HEK293 (cell line): ENCODE measurements around the gene UGT2A1.

Experiments
- CTCF ChIA-PET: fragments of 350-600 bp; formaldehyde crosslinking; extraction: SDS; loops from one replicate; lab custom pipeline; 2021; ENCODE audit warnings: antibody characterized with exemption; lab: Yijun Ruan, JAX
- POLR2A ChIA-PET: fragments of 300-600 bp; formaldehyde crosslinking; extraction: SDS; loops from one replicate; lab custom pipeline; 2020; ENCODE audit warnings: antibody characterized with exemption, inconsistent platforms; lab: Yijun Ruan, JAX
- H3K27ac ChIP-seq: fragments of 200-500 bp; sonication (Bioruptor generic); 2 replicates; pipeline ENCODE4 v1.5.1; 2014; ENCODE audit warnings: low read depth, low read length, control low read depth, inconsistent platforms; ENCODE audit errors: extremely low read depth
- H3K36me3 ChIP-seq, 2 experiments: fragments of 200-500 bp in 1 of 2; sonication (Bioruptor generic) in 1 of 2; 1 replicate in 1 of 2; 2 replicates in 1 of 2; pipeline ENCODE4 v1.5.1; 2014 to 2017; ENCODE audit warnings: inconsistent platforms in 2 of 2, low read length in 2 of 2; ENCODE audit not compliant: control insufficient read depth in 2 of 2, insufficient read depth in 1 of 2
- H3K4me1 ChIP-seq: fragments of 200-500 bp; sonication (Bioruptor generic); 2 replicates; pipeline ENCODE4 v1.5.1; 2014; ENCODE audit warnings: mild to moderate bottlenecking, low read length, inconsistent platforms; ENCODE audit not compliant: control insufficient read depth, insufficient read depth
- H3K4me3 ChIP-seq: 2 replicates; pipeline ENCODE4 v1.5.1; 2011; ENCODE audit warnings: low read depth, mild to moderate bottlenecking, control low read depth, low read length, moderate library complexity
- H3K9me3 ChIP-seq: fragments of 200-500 bp; sonication (Bioruptor generic); 2 replicates; pipeline ENCODE4 v1.5.1; 2014; ENCODE audit warnings: low read depth, low read length, inconsistent platforms; ENCODE audit not compliant: control insufficient read depth, insufficient read depth
- HOXD13 ChIP-seq: sonication (generic); formaldehyde crosslinking; IDR thresholded peaks from 2 replicates; pipeline ENCODE4 v1.8.0; 2022; ENCODE audit warnings: missing genetic modification reagents, borderline replicate concordance
- PRDM4 ChIP-seq: fragments of 450-650 bp; formaldehyde crosslinking; IDR thresholded peaks from 2 replicates; pipeline ENCODE4 v1.5.1; 2017; ENCODE audit warnings: missing biosample characterization, missing genetic modification characterization
- REST ChIP-seq: fragments of 450-650 bp; formaldehyde crosslinking; IDR thresholded peaks from 2 replicates; pipeline ENCODE4 v1.5.1; 2016; ENCODE audit warnings: missing biosample characterization, missing genetic modification characterization
- SCRT1 ChIP-seq: fragments of 450-650 bp; formaldehyde crosslinking; IDR thresholded peaks from 2 replicates; pipeline ENCODE4 v1.5.1; 2016; ENCODE audit warnings: missing biosample characterization, missing genetic modification characterization, borderline replicate concordance
- SP7 ChIP-seq: fragments of 450-650 bp; formaldehyde crosslinking; IDR thresholded peaks from 2 replicates; pipeline ENCODE4 v1.5.1; 2016; ENCODE audit warnings: missing biosample characterization, missing genetic modification characterization
- ZBTB10 ChIP-seq: fragments of 450-650 bp; formaldehyde crosslinking; IDR thresholded peaks from 2 replicates; pipeline ENCODE4 v1.5.1; 2016; ENCODE audit warnings: missing biosample characterization, missing genetic modification characterization
- ZBTB11 ChIP-seq: fragments of 450-650 bp; formaldehyde crosslinking; conservative IDR thresholded peaks from 2 replicates; pipeline ENCODE4 v1.5.1; 2016; ENCODE audit warnings: low read depth, missing biosample characterization, missing genetic modification characterization
- ZBTB21 ChIP-seq: fragments of 450-650 bp; formaldehyde crosslinking; IDR thresholded peaks from 2 replicates; pipeline ENCODE4 v1.5.1; 2017; ENCODE audit warnings: missing biosample characterization, missing genetic modification characterization
- ZNF138 ChIP-seq: fragments of 450-650 bp; formaldehyde crosslinking; IDR thresholded peaks from 2 replicates; pipeline ENCODE4 v1.5.1; 2016; ENCODE audit warnings: missing biosample characterization, missing genetic modification characterization, borderline replicate concordance
- ZNF184 ChIP-seq: fragments of 450-650 bp; IDR thresholded peaks from 2 replicates; pipeline ENCODE4 v1.5.1; 2018; ENCODE audit warnings: missing biosample characterization, mild to moderate bottlenecking, missing genetic modification characterization
- ZNF211 ChIP-seq: fragments of 450-650 bp; formaldehyde crosslinking; IDR thresholded peaks from 2 replicates; pipeline ENCODE4 v1.5.1; 2016; ENCODE audit warnings: low read depth, missing biosample characterization, missing genetic modification characterization
- ZNF311 ChIP-seq: fragments of 450-650 bp; formaldehyde crosslinking; IDR thresholded peaks from 2 replicates; pipeline ENCODE4 v1.5.1; 2017; ENCODE audit warnings: missing biosample characterization, missing genetic modification characterization, borderline replicate concordance
- ZNF423 ChIP-seq: fragments of 450-650 bp; formaldehyde crosslinking; IDR thresholded peaks from 2 replicates; pipeline ENCODE4 v1.5.1; 2016; ENCODE audit warnings: missing biosample characterization, missing genetic modification characterization
- ZNF544 ChIP-seq: fragments of 450-650 bp; formaldehyde crosslinking; IDR thresholded peaks from 2 replicates; pipeline ENCODE4 v1.5.0; 2017; ENCODE audit warnings: missing biosample characterization, missing genetic modification characterization
- ZNF585B ChIP-seq: fragments of 450-650 bp; formaldehyde crosslinking; IDR thresholded peaks from 2 replicates; pipeline ENCODE4 v1.5.1; 2016; ENCODE audit warnings: missing biosample characterization, missing genetic modification characterization
- ZNF704 ChIP-seq: fragments of 450-650 bp; formaldehyde crosslinking; IDR thresholded peaks from 2 replicates; pipeline ENCODE4 v1.5.1; 2016; ENCODE audit warnings: missing biosample characterization, missing genetic modification characterization
- ZNF785 ChIP-seq: fragments of 450-650 bp; formaldehyde crosslinking; IDR thresholded peaks from 2 replicates; pipeline ENCODE4 v1.5.1; 2016; ENCODE audit warnings: missing biosample characterization, missing genetic modification characterization
- ZSCAN16 ChIP-seq: fragments of 450-650 bp; formaldehyde crosslinking; IDR thresholded peaks from 2 replicates; pipeline ENCODE4 v1.5.1; 2016; ENCODE audit warnings: missing biosample characterization, missing genetic modification characterization

Gene UGT2A1

GRCh38 chr4:69650872-69651271 is 2.2 kb downstream of the UGT2A1 start:
- H3K4me1 ChIP-seq, result no peaks in the 10 kb centered on the region
- H3K9me3 ChIP-seq, result no peaks in the 10 kb centered on the region
- POLR2A ChIA-PET, result no interaction called here
- no peak overlapping the region for H3K27ac ChIP-seq
- H3K36me3 ChIP-seq, result no peaks in the 10 kb centered on the region
- TF ChIP-seq ZSCAN16 (tag by site-specific recombination), result no peak
- no peak for TF ChIP-seq ZBTB10 (tag by site-specific recombination)
- no peak overlapping the region for H3K4me3 ChIP-seq
- CTCF ChIA-PET, result interaction anchor here (0.6 kb wide), 1 partner anchor 431 kb away, joined by 3 read pairs; no protein-coding TSS in a partner anchor

- no peaks in the 10 kb centered on the region for H3K36me3 ChIP-seq
- no peak overlapping the region for H3K4me3 ChIP-seq
- ChIA-PET POLR2A (no interaction called here), CTCF (no interaction called here)
- H3K4me1 ChIP-seq, result no peaks in the 10 kb centered on the region
- H3K9me3 ChIP-seq, result no peaks in the 10 kb centered on the region
- TF ChIP-seq PRDM4 (tag by site-specific recombination), result no peak
- no peak for TF ChIP-seq ZNF544
- TF ChIP-seq ZNF184 (tag by site-specific recombination), result no peak
- no peak overlapping the region for H3K27ac ChIP-seq
These were observed 3.4 kb downstream of the UGT2A1 start for GRCh38 chr4:69649629-69650028.

- H3K9me3 ChIP-seq, result no peaks in the 10 kb centered on the region
- CTCF ChIA-PET, result no interaction called here
- no peaks in the 10 kb centered on the region for H3K4me1 ChIP-seq
- H3K36me3 ChIP-seq, result no peaks in the 10 kb centered on the region
- no peak overlapping the region for H3K27ac ChIP-seq
- POLR2A ChIA-PET, result no interaction called here
- H3K4me3 ChIP-seq, result no peak overlapping the region
- TF ChIP-seq ZNF585B (tag by site-specific recombination), result no peak
- no peak for TF ChIP-seq SP7 (tag by site-specific recombination)
- no peak for TF ChIP-seq ZNF785 (tag by site-specific recombination)
- TF ChIP-seq ZNF311 (tag by site-specific recombination), result no peak
- TF ChIP-seq SCRT1 (tag by site-specific recombination), result no peak
- TF ChIP-seq HOXD13 (CRISPR knock-in tag), result no peak
- TF ChIP-seq ZNF211 (tag by site-specific recombination), result no peak
- TF ChIP-seq REST (tag by site-specific recombination), result no peak
- no peak for TF ChIP-seq ZNF138 (tag by site-specific recombination)
- no peak for TF ChIP-seq ZNF704 (tag by site-specific recombination)
- no peak for TF ChIP-seq ZBTB11 (tag by site-specific recombination)
- TF ChIP-seq ZBTB21 (tag by site-specific recombination), result no peak
- TF ChIP-seq ZNF423 (tag by site-specific recombination), result no peak
These were observed 3.8 kb downstream of the UGT2A1 start for GRCh38 chr4:69649207-69649606.
